IMR-90 (cell line): ENCODE results near the gene BLTP3A.

Experiments used
- MAFK ChIP-seq: IDR thresholded peaks from 2 replicates; pipeline ENCODE4 v1.6.1; 2012; ENCODE audit warnings: low read depth, low read length, improper control_type of control experiment
- POLR2A ChIP-seq: IDR thresholded peaks from 2 replicates; pipeline ENCODE4 v1.6.1; 2012; ENCODE audit warnings: mild to moderate bottlenecking, low read depth, low read length

- no peak for TF ChIP-seq POLR2A
- TF ChIP-seq MAFK: no peak
These were observed 15.0 kb downstream of the BLTP3A start for GRCh38 chr6:34806738-34807453.
